ENCODE measurements around the gene BEGAIN. TPM values are rescaled to one million over a fixed set of nuclear protein-coding genes. Genes with fewer than 3 reads are reported as not detected.

BEGAIN gene
- total RNA-seq, 1 donor from 2014 or later, result 1.6 TPM

GRCh38 chr14:100603341-100604120 is 16.3 kb upstream of the BEGAIN start:
- H3K4me3 Mint-ChIP-seq (ENCODE audit: unreplicated experiment), result no peak overlapping the region
- H3K9me3 Mint-ChIP-seq (ENCODE audit: unreplicated experiment), result no peaks in the 10 kb centered on the region
- DNase-seq (ENCODE audit: low spot score), result no peak
- peaks cover 4% of the 10 kb centered on the region for H3K27me3 Mint-ChIP-seq (ENCODE audit: unreplicated experiment)
- peaks cover 6% of the 10 kb centered on the region for H3K4me1 Mint-ChIP-seq (ENCODE audit: unreplicated experiment)
- no peak overlapping the region for H3K27ac Mint-ChIP-seq (ENCODE audit: unreplicated experiment)
- H3K36me3 Mint-ChIP-seq (ENCODE audit: low read depth, unreplicated experiment), result no peaks in the 10 kb centered on the region
- TF ChIP-seq, protein P1, sequence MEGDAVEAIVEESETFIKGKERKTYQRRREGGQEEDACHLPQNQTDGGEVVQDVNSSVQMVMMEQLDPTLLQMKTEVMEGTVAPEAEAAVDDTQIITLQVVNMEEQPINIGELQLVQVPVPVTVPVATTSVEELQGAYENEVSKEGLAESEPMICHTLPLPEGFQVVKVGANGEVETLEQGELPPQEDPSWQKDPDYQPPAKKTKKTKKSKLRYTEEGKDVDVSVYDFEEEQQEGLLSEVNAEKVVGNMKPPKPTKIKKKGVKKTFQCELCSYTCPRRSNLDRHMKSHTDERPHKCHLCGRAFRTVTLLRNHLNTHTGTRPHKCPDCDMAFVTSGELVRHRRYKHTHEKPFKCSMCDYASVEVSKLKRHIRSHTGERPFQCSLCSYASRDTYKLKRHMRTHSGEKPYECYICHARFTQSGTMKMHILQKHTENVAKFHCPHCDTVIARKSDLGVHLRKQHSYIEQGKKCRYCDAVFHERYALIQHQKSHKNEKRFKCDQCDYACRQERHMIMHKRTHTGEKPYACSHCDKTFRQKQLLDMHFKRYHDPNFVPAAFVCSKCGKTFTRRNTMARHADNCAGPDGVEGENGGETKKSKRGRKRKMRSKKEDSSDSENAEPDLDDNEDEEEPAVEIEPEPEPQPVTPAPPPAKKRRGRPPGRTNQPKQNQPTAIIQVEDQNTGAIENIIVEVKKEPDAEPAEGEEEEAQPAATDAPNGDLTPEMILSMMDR (IDR thresholded peaks at IDR 0.05; ENCODE audit: unreplicated experiment), result no peak

DNA sequence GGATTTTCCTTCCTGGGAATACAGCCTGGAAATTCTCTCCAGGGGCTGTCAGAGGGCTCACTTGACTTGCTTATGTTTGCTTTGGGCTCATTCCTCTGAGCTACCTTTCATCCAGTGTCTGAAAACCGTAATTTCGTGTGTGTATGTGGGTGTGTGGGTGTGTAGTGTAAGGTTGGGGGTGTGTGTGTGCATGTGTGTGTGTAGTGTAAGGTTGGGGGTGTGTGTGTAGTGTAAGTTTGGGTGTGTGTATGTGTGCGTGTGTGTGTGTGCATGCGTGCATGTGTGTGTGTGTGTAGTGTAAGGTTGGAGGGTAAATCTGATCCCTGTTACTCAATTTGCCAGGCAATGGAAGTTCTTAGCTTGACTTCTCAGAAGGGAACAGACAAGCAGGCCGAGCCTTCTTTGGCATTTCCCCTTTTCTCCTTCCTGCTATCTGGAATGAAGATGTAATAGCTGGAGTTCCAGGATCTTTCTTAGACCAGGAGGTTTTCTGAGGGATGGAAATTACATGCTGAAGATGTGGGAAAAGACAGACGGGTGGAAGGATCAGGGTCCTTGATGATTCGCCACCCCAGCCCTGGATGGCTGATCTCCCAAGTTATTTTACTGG is 15.5 kb upstream of the BEGAIN start:
- H3K9me3 Mint-ChIP-seq (ENCODE audit: unreplicated experiment), result no peaks in the 10 kb centered on the region
- H3K4me3 Mint-ChIP-seq (ENCODE audit: unreplicated experiment), result no peak overlapping the region
- peaks cover 6% of the 10 kb centered on the region for H3K4me1 Mint-ChIP-seq (ENCODE audit: unreplicated experiment)
- H3K27me3 Mint-ChIP-seq (ENCODE audit: unreplicated experiment), result peaks cover 4% of the 10 kb centered on the region
- no peak for DNase-seq (ENCODE audit: low spot score)
- no peaks in the 10 kb centered on the region for H3K36me3 Mint-ChIP-seq (ENCODE audit: low read depth, unreplicated experiment)
- peak overlapping the region; percentile 15 for H3K27ac Mint-ChIP-seq (ENCODE audit: unreplicated experiment)
- TF ChIP-seq, protein P1 (IDR thresholded peaks at IDR 0.05; ENCODE audit: unreplicated experiment), result no peak

DNA sequence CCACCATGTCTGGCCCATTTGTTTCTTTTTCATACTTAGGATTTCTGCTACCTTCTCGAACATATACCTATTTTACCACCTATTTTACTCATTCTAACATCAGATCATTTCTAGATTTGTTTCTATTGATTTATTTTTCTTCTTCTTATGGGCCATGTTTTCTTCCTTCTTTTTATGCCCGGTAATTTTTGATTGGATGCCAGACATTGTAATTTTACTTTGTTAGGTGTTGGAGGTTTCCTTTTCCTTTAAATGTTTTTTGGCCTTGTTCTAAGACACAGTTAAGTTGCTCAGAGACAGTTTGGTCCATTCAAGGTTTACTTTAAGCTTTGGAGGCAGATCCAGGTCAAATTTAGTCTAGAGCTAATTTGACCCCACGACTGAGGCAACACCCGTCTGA is 14.7 kb upstream of the BEGAIN start:
- Mint-ChIP-seq H3K27me3 (ENCODE audit: unreplicated experiment) (peaks cover 4% of the 10 kb centered on the region), H3K4me3 (ENCODE audit: unreplicated experiment) (no peak overlapping the region), H3K36me3 (ENCODE audit: low read depth, unreplicated experiment) (no peaks in the 10 kb centered on the region), H3K9me3 (ENCODE audit: unreplicated experiment) (no peaks in the 10 kb centered on the region), H3K4me1 (ENCODE audit: unreplicated experiment) (peaks cover 6% of the 10 kb centered on the region), H3K27ac (ENCODE audit: unreplicated experiment) (no peak overlapping the region)
- TF ChIP-seq, protein P1 (IDR thresholded peaks at IDR 0.05; ENCODE audit: unreplicated experiment), result no peak
- no peak for DNase-seq (ENCODE audit: low spot score)

DNA sequence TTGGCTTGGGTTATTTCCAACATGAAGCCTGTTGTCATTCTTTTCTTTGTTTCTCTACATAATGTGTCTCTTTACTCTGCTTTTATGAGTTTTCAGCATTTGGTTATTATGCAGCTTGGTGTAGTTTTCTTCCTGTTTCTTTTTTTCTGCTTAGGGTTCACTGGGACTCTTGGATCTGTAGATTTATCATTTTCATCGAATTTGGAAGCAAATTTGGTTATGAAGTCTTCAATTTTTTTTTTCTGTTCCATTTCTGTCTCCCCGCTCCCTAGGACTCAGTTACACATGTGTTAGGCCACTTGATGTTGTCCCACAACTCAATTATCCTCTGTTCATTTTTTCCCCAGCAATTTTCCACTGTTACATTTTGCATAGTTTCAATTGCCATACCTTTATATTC is 13.8 kb upstream of the BEGAIN start:
- H3K27me3 Mint-ChIP-seq (ENCODE audit: unreplicated experiment), result peaks cover 4% of the 10 kb centered on the region

More for the DNA sequence above, 13.8 kb upstream of the BEGAIN start:
- no peak for DNase-seq (ENCODE audit: low spot score)
- TF ChIP-seq, protein P1 (IDR thresholded peaks at IDR 0.05; ENCODE audit: unreplicated experiment), result no peak
- Mint-ChIP-seq H3K9me3 (ENCODE audit: unreplicated experiment) (no peaks in the 10 kb centered on the region), H3K4me3 (ENCODE audit: unreplicated experiment) (no peak overlapping the region), H3K36me3 (ENCODE audit: low read depth, unreplicated experiment) (no peaks in the 10 kb centered on the region), H3K27ac (ENCODE audit: unreplicated experiment) (no peak overlapping the region), H3K4me1 (ENCODE audit: unreplicated experiment) (peaks cover 4% of the 10 kb centered on the region)
